Measurements from ENCODE around the gene EPM2A. TPM values are rescaled to one million over a fixed set of nuclear protein-coding genes. Genes with fewer than 3 reads are reported as not detected.

Gene EPM2A
- total RNA-seq, 4 donors from 2014 or later = 8.1 to 18.9 (median 9.2) TPM

- Histone ChIP-seq H3K4me3 (no peak overlapping the region), H3K27me3 (no peaks in the 10 kb centered on the region), H3K4me1 (no peaks in the 10 kb centered on the region), H3K36me3 (no peaks in the 10 kb centered on the region), H3K9me3 (no peaks in the 10 kb centered on the region), H3K27ac (no peak overlapping the region)
- TF ChIP-seq POLR2A (IDR thresholded peaks at IDR 0.05) = no peak
- TF ChIP-seq CTCF (IDR thresholded peaks at IDR 0.05) = no peak
- DNase-seq = no peak
Measured at GRCh38 chr6:145621776-145622175, 113.5 kb downstream of the EPM2A start.

GRCh38 chr6:145620088-145620487 is 115.2 kb downstream of the EPM2A start:
- no peak overlapping the region for H3K4me3 ChIP-seq
- no peak for DNase-seq
- H3K36me3 ChIP-seq = no peaks in the 10 kb centered on the region
- no peak overlapping the region for H3K27ac ChIP-seq
- TF ChIP-seq CTCF (IDR thresholded peaks at IDR 0.05) = no peak
- no peak for TF ChIP-seq POLR2A (IDR thresholded peaks at IDR 0.05)
- H3K9me3 ChIP-seq = no peaks in the 10 kb centered on the region
- H3K27me3 ChIP-seq = no peaks in the 10 kb centered on the region
- H3K4me1 ChIP-seq = no peaks in the 10 kb centered on the region

- TF ChIP-seq POLR2A (IDR thresholded peaks at IDR 0.05) = no peak
- H3K4me3 ChIP-seq = no peak overlapping the region
- no peak for DNase-seq
- H3K4me1 ChIP-seq = no peaks in the 10 kb centered on the region
- no peaks in the 10 kb centered on the region for H3K27me3 ChIP-seq
- H3K36me3 ChIP-seq = no peaks in the 10 kb centered on the region
- H3K27ac ChIP-seq = no peak overlapping the region
- H3K9me3 ChIP-seq = no peaks in the 10 kb centered on the region
Measured at GRCh38 chr6:145609521-145609920, 125.8 kb downstream of the EPM2A start.

- Histone ChIP-seq H3K4me1 (no peaks in the 10 kb centered on the region), H3K4me3 (no peak overlapping the region), H3K27ac (no peak overlapping the region), H3K36me3 (no peaks in the 10 kb centered on the region), H3K9me3 (no peaks in the 10 kb centered on the region), H3K27me3 (no peaks in the 10 kb centered on the region)
- no peak for DNase-seq
- no peak for TF ChIP-seq POLR2A (IDR thresholded peaks at IDR 0.05)
- no peak for TF ChIP-seq CTCF (IDR thresholded peaks at IDR 0.05)
Measured at GRCh38 chr6:145608850-145609249, 126.5 kb downstream of the EPM2A start.

GRCh38 chr6:145603991-145604390 is 131.3 kb downstream of the EPM2A start:
- no peaks in the 10 kb centered on the region for H3K9me3 ChIP-seq
- no peak for DNase-seq

GRCh38 chr6:145603424-145603833 is 131.9 kb downstream of the EPM2A start:
- no peak overlapping the region for H3K27ac ChIP-seq
- no peaks in the 10 kb centered on the region for H3K27me3 ChIP-seq
- H3K4me3 ChIP-seq = no peak overlapping the region
- no peaks in the 10 kb centered on the region for H3K36me3 ChIP-seq
- H3K4me1 ChIP-seq = no peaks in the 10 kb centered on the region
- H3K9me3 ChIP-seq = no peaks in the 10 kb centered on the region
- no peak for DNase-seq
- TF ChIP-seq POLR2A (IDR thresholded peaks at IDR 0.05) (no peak), CTCF (IDR thresholded peaks at IDR 0.05) (no peak)

More at GRCh38 chr6:145603991-145604390, 131.3 kb downstream of the EPM2A start:
- TF ChIP-seq CTCF (IDR thresholded peaks at IDR 0.05) (no peak), POLR2A (IDR thresholded peaks at IDR 0.05) (no peak)
- Histone ChIP-seq H3K27ac (no peak overlapping the region), H3K4me1 (no peaks in the 10 kb centered on the region), H3K27me3 (no peaks in the 10 kb centered on the region), H3K36me3 (no peaks in the 10 kb centered on the region), H3K4me3 (no peak overlapping the region)
